Activated CD8-positive, alpha-beta memory T cell treated with anti-CD3 and anti-CD28 coated beads for 36 hours (primary cell): ENCODE measurements around the gene RAD1. TPM values are rescaled to one million over a fixed set of nuclear protein-coding genes. Genes with fewer than 3 reads are reported as not detected.

Source experiments
- CTCF ChIA-PET: fragments of 350-600 bp; sonication (Branson Sonifier 250); formaldehyde crosslinking; loops from one replicate; lab custom pipeline; 2021; ENCODE audit warnings: antibody characterized with exemption; lab: Charles Lee
- POLR2A ChIA-PET: fragments of 350-600 bp; sonication (Branson Sonifier 250); formaldehyde crosslinking; loops from one replicate; lab custom pipeline; 2021; ENCODE audit warnings: antibody characterized with exemption; lab: Charles Lee
- total RNA-seq, 2 experiments: library from RNA; stranded (reverse); gene quantifications; one replicate each; pipeline ENCODE4 v1.2.3, GENCODE V29; 2021

RAD1 gene
- total RNA-seq: 10 to 100 TPM; 48.2 to 49.0 TPM

- CTCF ChIA-PET: interaction anchor here (1.0 to 1.9 kb wide), 3 partner anchors 9 to 17 kb away, joined by 3 to 15 read pairs (median 4); partner anchors contain the start of gene DNAJC21
- POLR2A ChIA-PET: interaction anchor here (0.5 to 5.1 kb wide), 4 partner anchors 8 to 556 kb away, joined by 3 to 73 read pairs (median 6); partner anchors contain the start of gene DNAJC21
Observed at GRCh38 chr5:34915139-34915855, at the start of gene RAD1, which contains the start of gene BRIX1. Gene RAD1 (minus strand): TSS chr5:34915504. CDS start chr5:34914892, 612 bp downstream. Gene BRIX1 (plus strand): TSS chr5:34915711. CDS start chr5:34915739, 28 bp downstream.

GRCh38 chr5:34959323-34959722 lies 44.0 kb upstream of the RAD1 start:
- CTCF ChIA-PET: no interaction called here
- POLR2A ChIA-PET: no interaction called here

- ChIA-PET CTCF (no interaction called here), POLR2A (no interaction called here)
Observed at GRCh38 chr5:34957857-34958690, 42.8 kb upstream of the RAD1 start.

GRCh38 chr5:34957321-34957720 lies 42.0 kb upstream of the RAD1 start:
- ChIA-PET CTCF (no interaction called here), POLR2A (no interaction called here)

GRCh38 chr5:34944460-34945047 lies 29.2 kb upstream of the RAD1 start:
- CTCF ChIA-PET: no interaction called here
- POLR2A ChIA-PET: no interaction called here

- CTCF ChIA-PET: no interaction called here
- POLR2A ChIA-PET: no interaction called here
Observed at GRCh38 chr5:34944044-34944443, 28.7 kb upstream of the RAD1 start.

GRCh38 chr5:34941936-34942335 lies 26.6 kb upstream of the RAD1 start:
- ChIA-PET CTCF (interaction anchor here (0.7 kb wide), 1 partner anchor 43 kb away, joined by 4 read pairs; no protein-coding TSS in a partner anchor), POLR2A (no interaction called here)

- POLR2A ChIA-PET: no interaction called here
Observed at GRCh38 chr5:34932947-34933346, 17.6 kb upstream of the RAD1 start.

GRCh38 chr5:34930870-34931269 lies 15.6 kb upstream of the RAD1 start:
- CTCF ChIA-PET: no interaction called here
- POLR2A ChIA-PET: interaction anchor here (4.2 kb wide), 1 partner anchor 15 kb away, joined by 73 read pairs; the partner anchor contains the start of genes BRIX1 and RAD1

More at GRCh38 chr5:34932947-34933346, 17.6 kb upstream of the RAD1 start:
- CTCF ChIA-PET: interaction anchor here (1.1 kb wide), 1 partner anchor 18 kb away, joined by 4 read pairs; the partner anchor contains the start of gene RAD1

GRCh38 chr5:34930462-34930844 lies 15.1 kb upstream of the RAD1 start:
- CTCF ChIA-PET: interaction anchor here (0.8 to 1.0 kb wide), 2 partner anchors 8 to 13 kb away, joined by 3 to 4 read pairs; no protein-coding TSS in a partner anchor
- POLR2A ChIA-PET: interaction anchor here (0.8 to 4.2 kb wide), 2 partner anchors 14 to 18 kb away, joined by 3 to 73 read pairs; partner anchors contain the start of genes BRIX1 and RAD1

- ChIA-PET CTCF (interaction anchor here (0.8 to 1.9 kb wide), 3 partner anchors 9 to 15 kb away, joined by 3 to 15 read pairs (median 4); partner anchors contain the start of genes BRIX1 and RAD1), POLR2A (interaction anchor here (0.5 to 4.2 kb wide), 5 partner anchors 11 to 1222 kb away, joined by 3 to 73 read pairs (median 4); partner anchors contain the start of genes BRIX1, LMBRD2, RAD1 and SKP2)
Observed at GRCh38 chr5:34929720-34930461, 14.6 kb upstream of the RAD1 start.

GRCh38 chr5:34929134-34929719 lies 13.9 kb upstream of the RAD1 start, which contains the start of gene DNAJC21:
Gene DNAJC21 (plus strand): TSS chr5:34929559. CDS start chr5:34929820, 261 bp downstream.
- ChIA-PET POLR2A (interaction anchor here (0.5 to 4.2 kb wide), 4 partner anchors 11 to 1223 kb away, joined by 3 to 73 read pairs (median 8); partner anchors contain the start of genes BRIX1, LMBRD2, RAD1 and SKP2), CTCF (interaction anchor here (1.0 to 1.9 kb wide), 2 partner anchors 9 to 14 kb away, joined by 3 to 15 read pairs; partner anchors contain the start of genes BRIX1 and RAD1)

GRCh38 chr5:34928267-34928666 lies 13.0 kb upstream of the RAD1 start:
- ChIA-PET CTCF (interaction anchor here (1.9 kb wide), 1 partner anchor 13 kb away, joined by 15 read pairs; the partner anchor contains the start of genes BRIX1 and RAD1), POLR2A (interaction anchor here (4.2 kb wide), 1 partner anchor 12 kb away, joined by 73 read pairs; the partner anchor contains the start of genes BRIX1 and RAD1)

GRCh38 chr5:34927785-34928184 lies 12.5 kb upstream of the RAD1 start:
- ChIA-PET POLR2A (interaction anchor here (4.2 kb wide), 1 partner anchor 12 kb away, joined by 73 read pairs; the partner anchor contains the start of genes BRIX1 and RAD1), CTCF (no interaction called here)

- ChIA-PET POLR2A (interaction anchor here (1.1 kb wide), 1 partner anchor 11 kb away, joined by 3 read pairs; the partner anchor contains the start of genes BRIX1 and RAD1), CTCF (no interaction called here)
Observed at GRCh38 chr5:34926318-34926888, 11.1 kb upstream of the RAD1 start.

- CTCF ChIA-PET: interaction anchor here (0.8 kb wide), 1 partner anchor 9 kb away, joined by 3 read pairs; the partner anchor contains the start of genes BRIX1 and RAD1
Observed at GRCh38 chr5:34924462-34924765, 9.1 kb upstream of the RAD1 start.

More at GRCh38 chr5:34924462-34924765, 9.1 kb upstream of the RAD1 start:
- POLR2A ChIA-PET: interaction anchor here (0.6 to 1.2 kb wide), 2 partner anchors 9 to 27 kb away, joined by 3 to 6 read pairs; partner anchors contain the start of genes BRIX1 and RAD1
